Measurements from ENCODE around the gene KCNC4.

Gene KCNC4

DNA sequence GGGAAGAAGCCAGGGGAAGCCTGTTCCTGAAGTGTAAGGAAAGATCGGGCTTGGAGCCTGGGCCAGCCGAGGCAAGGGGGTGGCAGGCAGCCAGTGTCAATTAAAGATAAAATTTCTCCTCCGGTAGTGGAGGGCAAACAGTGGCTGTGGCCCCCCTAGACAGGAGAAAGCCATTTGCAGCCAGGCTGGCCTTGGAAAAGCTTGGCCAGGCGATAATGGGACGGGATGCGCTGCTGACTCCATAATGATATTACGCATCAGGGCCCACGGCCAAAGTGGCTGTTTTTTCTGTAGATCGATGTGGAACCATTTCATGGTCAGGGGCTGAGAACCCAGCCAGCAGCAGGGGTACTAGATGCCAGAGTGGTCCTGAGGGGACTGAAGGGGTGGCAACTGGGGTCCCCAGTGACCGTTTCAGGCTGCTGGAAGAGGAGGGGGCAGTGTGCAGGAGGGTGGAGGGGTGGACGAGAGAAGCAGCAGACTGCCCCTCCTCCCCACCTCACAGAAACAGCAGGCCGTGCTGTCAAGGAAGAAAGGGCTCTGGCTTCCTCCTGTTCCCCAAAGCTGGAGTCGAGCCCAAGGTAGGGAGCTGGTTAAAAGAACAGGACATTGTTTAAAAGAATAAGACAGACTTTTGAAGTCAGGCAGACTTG is 25.2 kb downstream of the KCNC4 start:
- TF ChIP-seq CTCF (IDR thresholded peaks at IDR 0.05; ENCODE audit: insufficient read depth, low read depth, low read length, missing control alignments), result no peak
- H3K4me3 ChIP-seq (ENCODE audit: low read depth, low read length), result no peak overlapping the region
- DNase-seq (ENCODE audit: low read depth), result no peak

DNA sequence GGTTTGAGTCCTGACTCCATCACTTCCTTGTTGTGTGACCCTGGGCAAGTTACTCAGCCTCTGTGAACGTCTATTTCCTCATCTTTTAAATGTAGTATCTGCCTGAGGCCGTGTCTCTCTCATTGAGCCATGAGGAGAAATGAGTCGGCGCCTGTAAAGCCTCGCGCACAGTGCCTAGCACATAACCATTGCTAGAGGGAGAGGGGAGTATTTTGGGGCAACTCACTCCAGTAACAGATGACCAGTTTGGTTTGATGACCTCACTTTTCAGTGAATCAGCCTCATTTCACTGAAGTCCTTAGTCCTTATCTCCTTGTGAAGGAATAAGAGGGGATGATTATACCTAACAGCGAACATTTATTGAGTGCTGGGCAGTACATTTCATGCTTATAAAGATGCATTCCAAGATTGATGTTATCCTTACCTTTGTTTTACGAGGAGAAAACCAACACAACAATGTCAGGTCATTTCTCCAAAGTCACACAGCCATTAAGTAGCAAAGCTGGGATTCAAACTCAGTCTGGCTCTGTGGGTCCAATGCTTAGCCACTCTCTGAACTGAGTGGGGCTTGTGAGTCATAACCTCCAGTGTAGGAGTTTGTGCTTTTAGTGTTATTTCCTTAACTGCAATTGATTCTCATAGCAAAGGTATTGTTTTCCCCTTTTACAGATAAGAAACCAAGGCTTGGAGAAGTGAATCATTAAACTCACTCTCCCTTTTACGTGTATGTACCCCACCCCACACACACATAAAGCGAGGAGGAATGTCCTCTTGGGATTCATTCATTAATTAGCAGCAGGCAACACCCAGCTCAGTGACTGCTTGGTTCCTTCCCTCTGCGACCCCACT is 25.9 kb downstream of the KCNC4 start:
- TF ChIP-seq CTCF (IDR thresholded peaks at IDR 0.05; ENCODE audit: insufficient read depth, low read depth, low read length, missing control alignments), result no peak
- no peak overlapping the region for H3K4me3 ChIP-seq (ENCODE audit: low read depth, low read length)
- DNase-seq (ENCODE audit: low read depth), result peak; percentile 30

DNA sequence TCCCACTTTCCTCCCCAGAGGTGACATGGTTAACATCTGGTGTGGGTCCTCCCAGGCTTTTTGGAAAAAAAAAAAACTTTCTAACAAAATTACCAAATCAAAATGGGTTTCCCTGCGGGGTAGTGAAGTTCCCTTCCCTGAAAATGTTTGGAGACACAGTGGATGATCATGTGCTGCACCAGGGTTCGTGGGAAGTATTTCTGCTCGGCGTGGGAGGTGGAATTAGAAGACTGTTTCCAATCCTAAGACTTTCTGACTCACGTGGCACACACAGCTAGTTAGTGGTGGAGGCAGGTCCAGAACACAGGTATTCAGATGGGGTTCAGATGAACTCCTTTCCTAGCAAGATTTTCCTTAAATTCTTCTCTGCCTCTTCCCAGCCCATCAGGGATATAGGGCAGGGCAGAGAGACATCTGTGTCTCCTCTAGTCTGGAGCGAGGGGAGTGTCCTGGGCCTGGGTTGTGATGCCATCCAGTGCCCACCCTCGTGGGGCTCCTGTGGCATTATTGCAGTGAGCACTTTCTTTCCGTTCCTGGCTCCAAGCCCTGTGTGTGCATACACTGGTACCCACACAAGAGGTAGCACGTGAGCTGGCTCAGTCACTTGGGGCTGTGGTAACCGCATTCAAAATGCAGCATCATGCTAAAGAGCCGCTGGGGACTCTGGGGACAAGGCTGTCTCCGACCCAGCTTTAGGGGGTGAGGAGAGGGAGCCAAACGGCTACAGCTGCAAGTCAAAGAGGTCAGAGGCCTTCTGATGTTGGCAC is 27.5 kb downstream of the KCNC4 start:
- DNase-seq (ENCODE audit: low read depth), result peak; percentile 43
- no peak for TF ChIP-seq CTCF (IDR thresholded peaks at IDR 0.05; ENCODE audit: insufficient read depth, low read depth, low read length, missing control alignments)
- no peak overlapping the region for H3K4me3 ChIP-seq (ENCODE audit: low read depth, low read length)

DNA sequence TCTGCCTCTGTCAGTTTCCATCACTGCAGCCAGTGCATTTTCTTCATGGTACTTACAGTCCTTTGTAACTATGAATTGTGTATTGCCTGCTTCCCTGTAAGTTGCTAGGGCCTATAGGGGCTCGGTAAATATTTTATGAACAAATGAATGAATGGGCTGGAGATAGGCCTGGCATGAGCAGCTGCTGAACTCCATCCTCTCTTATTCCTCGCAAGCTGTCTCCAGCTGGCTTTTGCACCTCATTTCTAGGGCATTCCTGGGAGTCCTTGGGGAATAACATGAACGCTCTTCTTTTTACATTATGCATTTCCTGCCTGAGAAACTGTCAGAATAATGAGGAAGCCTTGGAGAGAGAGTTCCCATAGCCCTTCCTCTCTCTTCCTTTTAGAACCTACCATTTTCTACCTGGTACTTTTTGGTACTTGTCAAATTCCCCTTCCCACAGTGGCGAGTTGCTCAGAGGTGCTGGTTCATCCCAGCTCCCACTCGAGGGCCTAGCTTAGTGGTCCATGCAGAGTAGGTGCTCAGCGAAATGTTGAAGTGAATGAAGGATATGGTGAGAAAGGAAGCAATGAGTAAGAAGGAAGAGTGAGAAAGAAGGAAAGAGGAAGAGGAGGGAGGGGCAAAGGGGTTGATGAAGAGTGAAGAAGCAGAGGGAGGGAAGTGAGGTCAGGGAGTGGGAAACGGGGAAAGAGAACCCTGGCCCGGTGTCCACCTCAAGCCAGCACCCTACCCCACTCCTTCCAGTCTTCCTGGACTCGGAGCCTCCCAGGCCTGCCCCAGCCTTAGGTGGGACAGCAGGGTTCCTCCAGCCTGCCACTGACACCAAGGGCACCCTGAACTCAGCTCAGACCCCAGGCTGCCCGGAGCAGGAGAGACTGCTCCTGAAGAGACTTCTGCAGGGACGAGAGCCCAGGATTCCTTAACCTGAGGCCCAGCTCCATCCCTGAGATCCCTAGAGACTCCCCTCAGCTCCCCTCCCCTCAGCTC is 29.6 kb downstream of the KCNC4 start:
- no peak for TF ChIP-seq CTCF (IDR thresholded peaks at IDR 0.05; ENCODE audit: insufficient read depth, low read depth, low read length, missing control alignments)
- DNase-seq (ENCODE audit: low read depth), result peak; percentile 21
- H3K4me3 ChIP-seq (ENCODE audit: low read depth, low read length), result no peak overlapping the region

DNA sequence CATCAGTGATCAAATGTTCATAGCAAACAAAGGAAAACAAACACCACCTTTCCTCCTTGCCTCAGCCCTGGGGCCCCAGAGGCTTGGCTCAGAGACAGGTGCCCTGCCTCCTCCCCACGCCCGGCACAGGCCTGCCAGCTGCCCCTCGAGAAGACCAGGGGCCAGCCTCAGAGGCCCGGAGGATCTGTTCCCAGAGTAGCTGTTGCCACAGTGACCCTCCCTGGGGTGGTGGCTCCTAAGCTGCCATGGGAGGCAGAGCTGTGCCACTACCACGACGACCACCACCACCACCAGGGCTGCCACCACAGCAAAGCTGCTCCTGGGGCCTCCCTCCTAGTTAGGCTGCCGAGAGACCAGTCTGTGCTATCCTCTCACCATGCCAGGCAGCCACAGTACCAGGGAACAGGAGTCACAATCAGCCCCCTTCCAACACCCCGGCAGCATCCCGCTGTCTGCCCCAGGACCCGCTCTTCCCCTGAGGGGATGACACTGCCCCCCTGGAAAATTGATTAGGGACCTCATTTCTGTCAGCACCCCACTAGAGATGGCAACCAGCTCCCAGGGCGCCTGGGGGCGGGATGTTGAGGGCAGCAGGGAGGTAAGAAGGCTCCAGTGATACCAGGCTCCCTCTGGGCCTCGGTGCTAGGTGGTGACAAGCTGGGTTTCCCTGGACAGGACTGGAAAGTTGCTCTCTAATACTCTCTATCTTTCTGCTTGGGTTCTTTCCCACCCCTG is 30.5 kb downstream of the KCNC4 start:
- DNase-seq (ENCODE audit: low read depth), result no peak

More for the DNA sequence above, 30.5 kb downstream of the KCNC4 start:
- no peak overlapping the region for H3K4me3 ChIP-seq (ENCODE audit: low read depth, low read length)
- no peak for TF ChIP-seq CTCF (IDR thresholded peaks at IDR 0.05; ENCODE audit: insufficient read depth, low read depth, low read length, missing control alignments)
